HG03520 (cell line): ENCODE measurements around the gene ARFGEF2.
"Not testable (repeated sequence)": the region's sequence is repeated elsewhere in the genome, so short reads cannot be mapped to it uniquely, and the experiment has no call there.

Source experiments
- ATAC-seq: cut with Tn5 transposase; IDR thresholded peaks from one replicate; pipeline ENCODE4 v1.9.1; 2021; ENCODE audit warnings: mild to moderate bottlenecking, moderate library complexity; ENCODE audit not compliant: unreplicated experiment

The ARFGEF2 gene

GRCh38 chr20:48926821-48927220 lies 5.3 kb downstream of the ARFGEF2 start:
- no peak for ATAC-seq

GRCh38 chr20:48928832-48929725 lies 7.6 kb downstream of the ARFGEF2 start:
- no peak for ATAC-seq

GRCh38 chr20:48930035-48930434 lies 8.5 kb downstream of the ARFGEF2 start:
- ATAC-seq, result no peak

GRCh38 chr20:48930878-48931277 lies 9.4 kb downstream of the ARFGEF2 start:
- no peak for ATAC-seq

GRCh38 chr20:48931527-48932374 lies 10.2 kb downstream of the ARFGEF2 start:
- no peak for ATAC-seq

GRCh38 chr20:48932375-48932941 lies 10.9 kb downstream of the ARFGEF2 start:
- no peak for ATAC-seq

- ATAC-seq, result no peak
Observed at GRCh38 chr20:48933017-48933766, 11.7 kb downstream of the ARFGEF2 start.

- ATAC-seq, result not testable (repeated sequence)
Observed at GRCh38 chr20:48934273-48934877, 12.9 kb downstream of the ARFGEF2 start.

- not testable (repeated sequence) for ATAC-seq
Observed at GRCh38 chr20:48934966-48935365, 13.5 kb downstream of the ARFGEF2 start.

GRCh38 chr20:48936178-48936577 lies 14.7 kb downstream of the ARFGEF2 start:
- not testable (repeated sequence) for ATAC-seq

- no peak for ATAC-seq
Observed at GRCh38 chr20:48937674-48938073, 16.2 kb downstream of the ARFGEF2 start.

GRCh38 chr20:48938670-48939069 lies 17.2 kb downstream of the ARFGEF2 start:
- no peak for ATAC-seq

- no peak for ATAC-seq
Observed at GRCh38 chr20:48940170-48940569, 18.7 kb downstream of the ARFGEF2 start.

- no peak for ATAC-seq
Observed at GRCh38 chr20:48941467-48941866, 20.0 kb downstream of the ARFGEF2 start.

GRCh38 chr20:48942730-48943129 lies 21.2 kb downstream of the ARFGEF2 start:
- ATAC-seq, result no peak

GRCh38 chr20:48944663-48945297 lies 23.3 kb downstream of the ARFGEF2 start:
- ATAC-seq, result no peak

GRCh38 chr20:48945840-48946514 lies 24.5 kb downstream of the ARFGEF2 start:
- no peak for ATAC-seq

- ATAC-seq, result no peak
Observed at GRCh38 chr20:48948612-48949011, 27.1 kb downstream of the ARFGEF2 start.
